Measurements from ENCODE around the gene SMPD3.

- TF ChIP-seq, protein P1, sequence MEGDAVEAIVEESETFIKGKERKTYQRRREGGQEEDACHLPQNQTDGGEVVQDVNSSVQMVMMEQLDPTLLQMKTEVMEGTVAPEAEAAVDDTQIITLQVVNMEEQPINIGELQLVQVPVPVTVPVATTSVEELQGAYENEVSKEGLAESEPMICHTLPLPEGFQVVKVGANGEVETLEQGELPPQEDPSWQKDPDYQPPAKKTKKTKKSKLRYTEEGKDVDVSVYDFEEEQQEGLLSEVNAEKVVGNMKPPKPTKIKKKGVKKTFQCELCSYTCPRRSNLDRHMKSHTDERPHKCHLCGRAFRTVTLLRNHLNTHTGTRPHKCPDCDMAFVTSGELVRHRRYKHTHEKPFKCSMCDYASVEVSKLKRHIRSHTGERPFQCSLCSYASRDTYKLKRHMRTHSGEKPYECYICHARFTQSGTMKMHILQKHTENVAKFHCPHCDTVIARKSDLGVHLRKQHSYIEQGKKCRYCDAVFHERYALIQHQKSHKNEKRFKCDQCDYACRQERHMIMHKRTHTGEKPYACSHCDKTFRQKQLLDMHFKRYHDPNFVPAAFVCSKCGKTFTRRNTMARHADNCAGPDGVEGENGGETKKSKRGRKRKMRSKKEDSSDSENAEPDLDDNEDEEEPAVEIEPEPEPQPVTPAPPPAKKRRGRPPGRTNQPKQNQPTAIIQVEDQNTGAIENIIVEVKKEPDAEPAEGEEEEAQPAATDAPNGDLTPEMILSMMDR (conservative IDR thresholded peaks at IDR 0.05; ENCODE audit: low read depth in 2 of 2) = no peak
- TF ChIP-seq EZH2 (IDR thresholded peaks at IDR 0.05; ENCODE audit: low read depth, unreplicated experiment) (no peak), ETS1 (IDR thresholded peaks at IDR 0.05) (no peak), POLR2AphosphoS5 (IDR thresholded peaks at IDR 0.05; ENCODE audit: low read depth) (no peak), STAT1 (IDR thresholded peaks at IDR 0.05; ENCODE audit: unreplicated experiment) (no peak), CREB1 (CRISPR knock-in tag; IDR thresholded peaks at IDR 0.05; ENCODE audit: low read depth) (no peak), REST (IDR thresholded peaks at IDR 0.05; ENCODE audit: unreplicated experiment) (no peak)
These were observed 105.2 kb downstream of the SMPD3 start for GRCh38 chr16:68343137-68343536.
